CD4-positive, CD25-positive, alpha-beta regulatory T cell (primary cell): ENCODE data around the gene LIPC. TPM values are rescaled to one million over a fixed set of nuclear protein-coding genes. Genes with fewer than 3 reads are reported as not detected.

Source experiments
- ATAC-seq, 2 donors: fragments of 150-1000 bp; cut with Tn5 transposase; one replicate each; pipeline ENCODE4 v1.10.0; 2021; ENCODE audit warnings: low read depth in 2 of 2, moderate number of reproducible peaks in 2 of 2, moderate library complexity in 1 of 2
- DNase-seq, 3 donors: peaks; one replicate each; pipeline versions ENCODE4 v3.0.0 to v3.0.0-alpha.2; 2012 to 2022; ENCODE audit warnings: mixed read lengths in 1 of 3
- H3K27ac ChIP-seq: one replicate; pipeline ENCODE4 v1.7.0; 2013; ENCODE audit warnings: mild to moderate bottlenecking, low read length; ENCODE audit not compliant: insufficient read depth, poor library complexity, severe bottlenecking
- H3K27me3 ChIP-seq: one replicate; pipeline ENCODE4 v1.7.0; 2013; ENCODE audit warnings: low read length; ENCODE audit not compliant: control insufficient read depth, insufficient read depth
- H3K36me3 ChIP-seq: one replicate; pipeline ENCODE4 v1.7.0; 2013; ENCODE audit warnings: mild to moderate bottlenecking, low read length, moderate library complexity; ENCODE audit not compliant: control insufficient read depth, insufficient read depth
- H3K4me1 ChIP-seq: 2 replicates; pipeline ENCODE4 v1.7.0; 2013; ENCODE audit warnings: mild to moderate bottlenecking, low read length; ENCODE audit not compliant: insufficient read depth, control insufficient read depth, poor library complexity, severe bottlenecking
- H3K4me3 ChIP-seq: one replicate; pipeline ENCODE4 v1.7.0; 2013; ENCODE audit warnings: low read depth, mild to moderate bottlenecking, low read length, moderate library complexity
- H3K9me3 ChIP-seq, 2 experiments: 1 replicate in 1 of 2; 2 replicates in 1 of 2; pipeline ENCODE4 v1.7.0; 2013; ENCODE audit warnings: low read length in 2 of 2, mild to moderate bottlenecking in 1 of 2, moderate library complexity in 1 of 2; ENCODE audit not compliant: control insufficient read depth in 2 of 2
- H3K27ac Mint-ChIP-seq, 3 donors: one replicate each; pipeline ENCODE4 v1.8.0; 2020 to 2022; ENCODE audit warnings: mild to moderate bottlenecking in 3 of 3, mixed read lengths in 3 of 3, moderate library complexity in 2 of 3
- H3K27me3 Mint-ChIP-seq: one replicate; pipeline ENCODE4 v1.8.0; 2022; ENCODE audit warnings: mild to moderate bottlenecking, mixed read lengths
- H3K36me3 Mint-ChIP-seq: one replicate; pipeline ENCODE4 v1.8.0; 2020; ENCODE audit warnings: mixed read lengths
- H3K4me1 Mint-ChIP-seq, 4 donors: one replicate each; pipeline ENCODE4 v1.8.0; 2020 to 2022; ENCODE audit warnings: mixed read lengths in 4 of 4, mild to moderate bottlenecking in 1 of 4
- H3K4me3 Mint-ChIP-seq, 4 donors: one replicate each; pipeline ENCODE4 v1.8.0; 2020 to 2022; ENCODE audit warnings: mild to moderate bottlenecking in 4 of 4, mixed read lengths in 4 of 4, moderate library complexity in 3 of 4
- H3K9me3 Mint-ChIP-seq, 7 donors: one replicate each; pipeline ENCODE4 v1.8.0; 2020 to 2022; ENCODE audit warnings: mixed read lengths in 7 of 7, mild to moderate bottlenecking in 3 of 7, moderate library complexity in 2 of 7
- polyA plus RNA-seq, 4 donors: library from polyadenylated mRNA; unstranded; fragments of 300-500 nt; fragmentation: Illumina TruSeq; gene quantifications; one replicate each; pipeline ENCODE4 v1.2.3, GENCODE V29; 2021
- total RNA-seq: library from RNA; stranded (reverse); gene quantifications from one replicate; pipeline ENCODE4 v1.2.3, GENCODE V29; 2022

The LIPC gene
- total and polyA plus RNA-seq, 5 donors from 2014 or later, result 0.54 to 1.7 (median 1.6) TPM

DNA sequence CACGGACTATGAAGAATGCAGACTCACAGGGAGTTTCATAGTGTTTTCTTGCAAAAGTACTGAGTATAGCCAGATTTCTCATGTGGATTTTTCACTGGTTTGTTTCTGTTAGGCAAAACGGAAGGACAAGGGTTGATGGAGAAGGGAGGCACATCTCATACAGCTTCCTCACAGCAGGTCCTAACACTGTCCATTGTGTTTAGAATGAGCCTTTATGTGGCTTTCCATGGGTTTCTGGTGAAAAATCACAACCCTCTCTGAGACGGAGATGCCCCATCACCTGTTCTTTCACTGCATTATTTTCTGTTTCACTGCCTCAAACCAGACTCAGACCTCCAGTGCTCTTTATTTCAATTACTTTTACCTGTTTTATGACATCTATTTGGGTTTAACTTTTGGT is 25.0 kb upstream of the LIPC start:
- Mint-ChIP-seq H3K36me3 (no peaks in the 10 kb centered on the region), H3K4me3 (no peak overlapping the region), H3K9me3 (no peaks in the 10 kb centered on the region), H3K27ac (no peak overlapping the region), H3K4me1 (peaks cover 4 to 14% (median 11%) of the 10 kb centered on the region in 4 donors), H3K27me3 (peaks cover 4% of the 10 kb centered on the region)
- DNase-seq, result no peak
- Histone ChIP-seq H3K9me3 (no peaks in the 10 kb centered on the region), H3K4me1 (no peaks in the 10 kb centered on the region), H3K4me3 (no peak overlapping the region), H3K36me3 (no peaks in the 10 kb centered on the region), H3K27ac (no peak overlapping the region), H3K27me3 (no peaks in the 10 kb centered on the region)
- ATAC-seq, result no peak

DNA sequence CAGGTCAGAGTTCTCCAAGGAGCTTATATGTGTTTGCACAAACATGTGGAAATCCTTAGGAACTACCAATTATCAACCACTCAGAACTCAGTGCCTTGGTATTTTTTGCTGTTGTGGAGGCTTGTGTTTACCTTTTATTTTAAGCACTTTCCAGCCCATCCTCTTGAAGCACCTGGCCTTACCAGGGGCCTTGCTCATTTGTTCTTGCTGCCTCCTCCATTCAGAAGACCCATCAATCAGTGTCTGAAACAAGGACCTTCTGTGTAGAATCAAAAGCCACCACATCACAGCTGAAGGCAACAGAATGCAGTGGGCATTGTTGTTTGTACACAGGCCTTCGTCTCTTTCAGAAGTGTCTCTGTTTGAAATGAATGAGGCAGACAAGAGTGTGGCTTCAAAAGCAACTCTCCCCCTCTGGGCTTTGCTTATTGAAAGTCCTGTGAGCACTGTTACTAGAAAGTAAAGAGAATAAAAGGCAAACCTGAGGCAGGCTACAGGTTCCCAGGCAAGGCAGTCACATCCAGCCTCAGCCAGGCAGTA is 24.5 kb upstream of the LIPC start:
- ATAC-seq, result no peak
- DNase-seq, result no peak
- no peak overlapping the region for H3K4me3 ChIP-seq
- Mint-ChIP-seq H3K27me3 (peaks cover 4% of the 10 kb centered on the region), H3K27ac (peak overlapping the region in 1 of 3 donors; percentile 40), H3K4me3 (no peak overlapping the region), H3K9me3 (no peaks in the 10 kb centered on the region), H3K36me3 (no peaks in the 10 kb centered on the region), H3K4me1 (peaks cover 4 to 14% (median 11%) of the 10 kb centered on the region in 4 donors)
- no peaks in the 10 kb centered on the region for H3K9me3 ChIP-seq
- no peak overlapping the region for H3K27ac ChIP-seq
- no peaks in the 10 kb centered on the region for H3K4me1 ChIP-seq
- no peaks in the 10 kb centered on the region for H3K27me3 ChIP-seq
- H3K36me3 ChIP-seq, result no peaks in the 10 kb centered on the region

DNA sequence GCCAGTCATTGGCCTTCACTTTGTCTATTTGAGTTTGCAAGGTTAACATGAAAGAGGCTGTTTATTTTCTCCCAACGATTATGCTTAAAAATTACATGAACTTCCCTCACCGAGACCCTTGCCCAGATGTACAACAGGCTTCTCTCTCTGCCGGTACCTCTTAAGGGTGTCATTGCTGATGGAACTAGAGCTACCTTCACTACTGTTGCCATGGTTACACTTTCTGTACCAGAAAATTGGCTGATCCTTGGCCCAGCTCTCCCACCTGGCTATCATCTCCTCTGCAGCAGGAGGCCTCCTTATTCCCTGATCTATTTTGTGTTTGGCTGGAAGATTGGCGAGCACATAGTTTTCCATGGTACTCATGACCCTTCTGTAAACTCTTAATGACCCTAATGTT is 24.0 kb upstream of the LIPC start:
- Histone ChIP-seq H3K36me3 (no peaks in the 10 kb centered on the region), H3K4me1 (no peaks in the 10 kb centered on the region), H3K27ac (no peak overlapping the region), H3K4me3 (no peak overlapping the region), H3K27me3 (no peaks in the 10 kb centered on the region), H3K9me3 (no peaks in the 10 kb centered on the region)
- H3K4me3 Mint-ChIP-seq, result no peak overlapping the region
- no peak for DNase-seq
- no peaks in the 10 kb centered on the region for H3K36me3 Mint-ChIP-seq
- no peaks in the 10 kb centered on the region for H3K9me3 Mint-ChIP-seq
- H3K4me1 Mint-ChIP-seq, result peaks cover 4 to 14% (median 11%) of the 10 kb centered on the region in 4 donors
- peak overlapping the region in 1 of 3 donors; percentile 40 for H3K27ac Mint-ChIP-seq
- peaks cover 4% of the 10 kb centered on the region for H3K27me3 Mint-ChIP-seq
- ATAC-seq, result no peak

DNA sequence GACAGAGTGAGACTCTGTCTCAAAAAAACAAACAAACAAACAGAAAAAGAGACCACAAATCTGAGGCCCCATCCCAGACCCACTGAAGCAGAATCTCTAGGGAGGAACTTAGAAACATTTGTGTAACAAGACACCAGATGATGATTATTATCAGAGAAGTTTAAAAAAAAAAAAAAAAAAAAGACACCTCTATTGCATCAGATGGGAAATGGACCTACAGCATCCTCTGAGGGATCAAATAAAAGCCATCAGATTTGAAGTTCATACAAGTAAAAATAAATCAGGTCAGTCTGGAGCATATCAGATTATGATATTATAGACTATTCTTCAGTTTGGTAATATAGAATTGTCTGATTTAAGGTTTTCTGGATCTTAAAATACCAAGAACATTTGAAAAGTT is 21.9 kb upstream of the LIPC start:
- no peak for ATAC-seq

DNA sequence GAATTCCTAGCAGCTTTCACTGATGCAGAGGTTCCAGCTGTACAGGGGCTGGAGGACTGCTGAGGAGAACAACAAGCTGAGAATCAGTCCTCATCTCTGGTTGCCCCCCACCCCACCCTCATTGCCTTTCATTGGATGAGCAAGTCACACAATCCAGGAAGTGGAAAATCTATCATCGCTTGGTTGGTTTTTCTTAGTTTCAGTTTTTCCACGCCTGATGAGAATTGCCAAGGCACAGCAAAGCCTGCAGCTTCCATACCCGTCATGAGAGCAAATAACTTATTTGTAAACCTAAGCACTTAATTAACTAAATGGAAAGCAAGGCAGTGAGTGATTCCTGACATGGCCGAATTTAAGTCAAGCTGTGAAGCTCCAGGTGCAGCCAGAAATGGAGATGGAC is 21.4 kb upstream of the LIPC start:
- Histone ChIP-seq H3K4me1 (no peaks in the 10 kb centered on the region), H3K27me3 (no peaks in the 10 kb centered on the region), H3K4me3 (peak overlapping the region; percentile 77), H3K36me3 (no peaks in the 10 kb centered on the region), H3K27ac (no peak overlapping the region), H3K9me3 (no peaks in the 10 kb centered on the region)
- H3K27me3 Mint-ChIP-seq, result no peaks in the 10 kb centered on the region
- ATAC-seq (peak in 1 of 2 donors; percentile 71), DNase-seq (peak; percentile 15 to 58 (median 34))
- H3K36me3 Mint-ChIP-seq, result no peaks in the 10 kb centered on the region
- H3K4me1 Mint-ChIP-seq, result peaks cover 4 to 18% (median 11%) of the 10 kb centered on the region in 4 donors
- peak overlapping the region; percentile 84 to 91 (median 88) for H3K4me3 Mint-ChIP-seq
- H3K27ac Mint-ChIP-seq, result peak overlapping the region; percentile 88 to 90 (median 89)
- no peaks in the 10 kb centered on the region for H3K9me3 Mint-ChIP-seq

More for the DNA sequence above, 21.9 kb upstream of the LIPC start:
- Mint-ChIP-seq H3K9me3 (no peaks in the 10 kb centered on the region), H3K4me1 (peaks cover 4 to 18% (median 11%) of the 10 kb centered on the region in 4 donors), H3K4me3 (peak overlapping the region; percentile 84 to 91 (median 88)), H3K27ac (peak overlapping the region; percentile 20 to 90 (median 89)), H3K36me3 (no peaks in the 10 kb centered on the region), H3K27me3 (peaks cover 4% of the 10 kb centered on the region)
- no peak for DNase-seq
- H3K27me3 ChIP-seq, result no peaks in the 10 kb centered on the region
- no peaks in the 10 kb centered on the region for H3K36me3 ChIP-seq
- H3K27ac ChIP-seq, result no peak overlapping the region
- no peaks in the 10 kb centered on the region for H3K4me1 ChIP-seq
- no peaks in the 10 kb centered on the region for H3K9me3 ChIP-seq
- peak overlapping the region; percentile 77 for H3K4me3 ChIP-seq

DNA sequence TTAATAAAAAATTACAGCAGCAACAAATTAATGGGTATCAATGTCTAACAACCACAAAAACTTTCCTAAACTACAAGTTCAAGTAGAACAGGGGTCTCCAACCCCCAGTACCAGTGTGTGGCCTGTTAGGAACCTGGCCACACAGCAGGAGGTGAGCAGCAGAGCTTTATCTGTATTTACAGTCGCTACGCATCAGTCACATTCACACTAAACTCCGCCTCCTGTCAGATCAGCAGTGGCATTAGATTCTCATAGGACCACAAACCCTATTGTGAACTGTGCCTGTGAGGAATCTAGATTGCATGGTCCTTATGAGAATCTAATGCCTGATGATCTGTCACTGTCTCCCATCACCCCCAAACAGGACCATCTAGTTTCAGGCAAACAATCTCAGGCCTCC is 18.5 kb upstream of the LIPC start:
- H3K36me3 ChIP-seq, result no peaks in the 10 kb centered on the region
- Mint-ChIP-seq H3K27ac (no peak overlapping the region), H3K4me1 (peaks cover 4 to 18% (median 11%) of the 10 kb centered on the region in 4 donors), H3K36me3 (no peaks in the 10 kb centered on the region), H3K4me3 (no peak overlapping the region), H3K27me3 (peaks cover 4% of the 10 kb centered on the region), H3K9me3 (peaks cover 0 to 5% (median 0%) of the 10 kb centered on the region in 7 donors)
- H3K9me3 ChIP-seq, result no peaks in the 10 kb centered on the region
- ATAC-seq, result no peak
- no peak overlapping the region for H3K27ac ChIP-seq
- no peaks in the 10 kb centered on the region for H3K27me3 ChIP-seq
- no peak overlapping the region for H3K4me3 ChIP-seq
- H3K4me1 ChIP-seq, result no peaks in the 10 kb centered on the region
- DNase-seq, result no peak

DNA sequence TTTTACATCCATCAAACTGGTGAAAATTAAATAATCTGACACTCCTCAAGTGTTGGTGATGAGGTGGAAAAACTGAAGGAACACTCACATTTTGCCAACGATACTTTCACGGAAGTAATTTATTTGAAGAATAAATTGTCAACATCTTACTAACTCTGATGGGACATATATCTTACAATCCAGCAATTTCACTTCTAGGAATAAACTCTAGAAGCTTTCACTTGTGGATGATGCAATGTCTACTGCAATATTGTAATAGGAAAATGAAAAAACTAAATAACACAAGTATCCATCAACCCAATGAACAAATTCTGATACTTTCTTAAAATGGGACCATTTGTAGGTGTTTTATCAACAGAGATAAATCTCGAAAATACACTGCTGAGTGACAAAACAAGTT is 16.2 kb upstream of the LIPC start:
- H3K27ac ChIP-seq, result no peak overlapping the region
- Mint-ChIP-seq H3K27me3 (peaks cover 4% of the 10 kb centered on the region), H3K27ac (no peak overlapping the region), H3K9me3 (peaks cover 0 to 7% (median 0%) of the 10 kb centered on the region in 7 donors), H3K36me3 (no peaks in the 10 kb centered on the region), H3K4me3 (no peak overlapping the region), H3K4me1 (peaks cover 3 to 8% (median 4%) of the 10 kb centered on the region in 4 donors)
- no peaks in the 10 kb centered on the region for H3K36me3 ChIP-seq
- ATAC-seq, result no peak
- no peaks in the 10 kb centered on the region for H3K4me1 ChIP-seq
- DNase-seq, result no peak
- H3K9me3 ChIP-seq, result no peaks in the 10 kb centered on the region
- H3K27me3 ChIP-seq, result no peaks in the 10 kb centered on the region
- no peak overlapping the region for H3K4me3 ChIP-seq

DNA sequence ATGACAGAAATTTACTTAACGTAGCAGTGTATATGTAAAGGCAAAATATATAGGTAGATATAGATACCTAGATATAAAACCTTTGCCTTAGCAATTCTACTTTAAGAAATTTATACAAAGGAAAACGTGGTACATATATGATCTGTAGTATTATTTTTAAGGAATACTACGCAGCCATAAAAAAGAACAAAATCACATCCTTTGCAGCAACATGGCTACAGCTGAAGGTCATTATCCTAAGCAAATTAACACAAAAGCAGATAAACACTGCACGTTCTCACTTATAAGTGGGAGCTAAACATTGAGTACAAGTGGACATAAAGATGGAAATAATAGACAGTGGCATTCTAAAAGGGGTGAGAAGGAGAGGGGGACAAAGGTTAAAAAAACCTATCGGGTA is 14.8 kb upstream of the LIPC start:
- Histone ChIP-seq H3K4me1 (no peaks in the 10 kb centered on the region), H3K4me3 (no peak overlapping the region), H3K27me3 (no peaks in the 10 kb centered on the region), H3K36me3 (no peaks in the 10 kb centered on the region), H3K9me3 (no peaks in the 10 kb centered on the region), H3K27ac (no peak overlapping the region)
- Mint-ChIP-seq H3K27me3 (peaks cover 4% of the 10 kb centered on the region), H3K9me3 (peaks cover 0 to 7% (median 0%) of the 10 kb centered on the region in 7 donors), H3K36me3 (no peaks in the 10 kb centered on the region), H3K4me3 (no peak overlapping the region), H3K4me1 (peaks cover 0 to 14% (median 5%) of the 10 kb centered on the region in 4 donors), H3K27ac (no peak overlapping the region)
- ATAC-seq, result no peak
- DNase-seq, result no peak
